Stimulated activated CD4-positive, alpha-beta T cell treated with anti-CD3 and anti-CD28 coated beads, Interleukin-15, amount 100 ng/mL, for 24 hours (primary cell): ENCODE data around the gene OR1E2.
"Not testable (repeated sequence)": the region's sequence is repeated elsewhere in the genome, so short reads cannot be mapped to it uniquely, and the experiment has no call there.

Experiments used
- DNase-seq: peaks from one replicate; pipeline ENCODE4 v3.0.0-alpha.2; 2020

Gene OR1E2

GRCh38 chr17:3433741-3434140, at the start of gene OR1E2:
OR1E2 (minus strand) TSS chr17:3433841; CDS start chr17:3433841, 0 bp downstream.
- DNase-seq = no peak

DNA sequence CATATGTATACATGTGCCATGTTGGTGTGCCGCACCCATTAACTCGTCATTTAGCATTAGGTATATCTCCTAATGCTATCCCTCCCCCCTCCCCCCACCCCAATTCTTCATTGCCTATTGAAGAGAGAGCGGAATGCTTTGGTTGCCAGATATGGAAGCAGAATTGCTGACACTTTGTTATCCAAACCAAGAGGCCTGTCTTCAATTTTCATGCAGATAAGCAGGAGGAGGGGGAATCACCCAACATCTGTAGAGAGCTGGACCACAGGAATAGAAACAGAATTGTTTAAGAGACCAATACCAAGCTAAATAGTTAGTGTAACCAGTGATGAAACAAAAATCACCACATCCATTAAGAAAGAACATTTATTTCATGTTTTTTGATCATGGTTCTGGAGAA, 49.2 kb upstream of the OR1E2 start:
- no peak for DNase-seq

- DNase-seq = no peak
Measured at GRCh38 chr17:3479988-3480387, 46.3 kb upstream of the OR1E2 start.

- DNase-seq = no peak
Measured at GRCh38 chr17:3475812-3476610, 42.4 kb upstream of the OR1E2 start, which contains the start of gene ASPA. ASPA (plus strand) TSS chr17:3475997; CDS start chr17:3476160, 163 bp downstream.

DNA sequence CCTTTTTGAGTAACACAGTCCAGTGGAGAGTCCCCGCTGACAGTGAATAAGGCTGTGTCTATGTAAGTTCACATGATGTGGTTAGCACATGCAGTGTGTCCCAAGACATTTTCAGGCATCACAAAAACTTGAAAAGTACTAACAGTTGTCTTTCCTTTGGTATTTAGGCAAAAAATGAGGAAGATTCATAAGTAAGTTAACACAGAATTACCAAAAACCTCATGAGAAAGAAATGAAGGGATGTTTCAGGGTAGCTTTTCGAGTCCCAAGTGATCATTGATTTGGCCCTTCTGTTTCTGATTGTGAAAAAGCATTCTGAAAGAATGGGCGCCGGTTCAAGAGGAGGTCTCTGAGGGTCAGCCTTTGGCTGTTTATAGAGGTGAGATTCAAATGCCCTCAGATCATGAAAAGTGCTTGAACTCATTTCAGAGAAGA, 41.6 kb upstream of the OR1E2 start:
- DNase-seq = no peak

DNA sequence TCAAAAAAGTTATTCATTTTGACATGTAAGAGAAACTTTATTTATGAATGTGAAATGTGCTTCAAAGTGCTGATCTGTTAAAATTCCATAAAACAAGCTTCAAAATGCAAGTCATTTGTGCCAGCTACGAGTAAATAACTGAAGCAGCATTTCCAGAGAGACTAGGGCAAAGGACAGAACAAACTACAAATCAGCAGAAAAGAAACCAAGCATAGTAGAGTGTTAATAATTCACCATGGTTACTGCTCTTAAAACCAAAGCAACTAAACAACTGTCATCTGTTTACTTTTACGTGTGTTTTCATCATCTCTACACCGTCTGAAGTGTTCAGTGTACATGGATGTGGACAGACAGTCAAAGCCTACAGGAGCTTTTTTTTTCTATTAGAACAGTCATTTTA, 40.6 kb upstream of the OR1E2 start:
- DNase-seq = no peak

GRCh38 chr17:3472137-3472536, 38.5 kb upstream of the OR1E2 start:
- no peak for DNase-seq

GRCh38 chr17:3471599-3471998, 38.0 kb upstream of the OR1E2 start, which contains the start of gene SPATA22:
SPATA22 (minus strand) TSS chr17:3471819; CDS start chr17:3469325, 2,494 bp downstream.
- no peak for DNase-seq

DNA sequence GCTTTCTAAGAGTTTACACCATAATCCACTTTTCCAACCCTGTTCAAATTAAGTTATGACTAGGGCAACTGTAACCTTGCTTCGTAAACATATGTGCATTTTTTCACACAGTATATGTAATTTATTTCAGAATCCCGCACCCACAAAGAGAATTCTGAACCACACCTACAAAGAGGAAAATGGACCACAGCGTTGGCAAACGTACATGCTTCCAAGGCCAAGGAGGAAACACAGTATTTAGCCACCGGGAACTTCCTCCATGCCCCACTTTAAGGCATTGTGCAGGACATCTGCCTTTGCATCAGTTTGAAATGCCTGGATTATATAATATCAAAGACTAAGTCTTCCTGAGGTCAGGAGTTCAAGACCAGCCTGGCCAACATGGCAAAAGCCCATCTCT, 35.9 kb upstream of the OR1E2 start:
- DNase-seq = no peak

GRCh38 chr17:3466355-3466754, 32.7 kb upstream of the OR1E2 start:
- DNase-seq = not testable (repeated sequence)

DNA sequence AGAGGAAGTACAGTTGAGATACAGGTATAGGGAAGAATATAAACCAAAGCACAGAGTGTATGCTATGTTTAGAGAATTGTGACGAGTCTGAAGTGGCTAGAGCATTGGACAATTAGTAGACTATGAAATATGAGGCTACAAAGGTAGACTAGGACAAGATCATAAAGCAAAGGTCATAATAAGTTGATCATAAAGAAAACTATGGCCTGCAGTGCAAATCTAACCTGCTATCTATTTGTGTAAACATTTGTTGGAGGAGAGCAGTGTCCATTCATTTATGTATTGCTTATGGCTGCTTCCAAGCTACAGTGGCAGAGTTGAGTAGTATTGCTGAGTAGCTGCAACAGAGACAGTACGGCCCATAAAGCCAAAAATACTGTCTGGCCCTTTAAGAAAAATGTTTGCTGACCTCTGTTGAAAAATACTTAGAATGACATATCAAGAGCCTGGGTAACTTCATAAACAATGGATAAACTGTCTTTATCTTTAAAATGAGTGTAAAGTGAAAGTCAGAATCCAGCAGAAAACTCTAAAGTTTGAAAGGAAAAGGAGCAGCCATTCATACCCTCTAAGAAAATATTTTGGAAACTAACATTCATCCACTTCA, 14.5 kb upstream of the OR1E2 start:
- no peak for DNase-seq

DNA sequence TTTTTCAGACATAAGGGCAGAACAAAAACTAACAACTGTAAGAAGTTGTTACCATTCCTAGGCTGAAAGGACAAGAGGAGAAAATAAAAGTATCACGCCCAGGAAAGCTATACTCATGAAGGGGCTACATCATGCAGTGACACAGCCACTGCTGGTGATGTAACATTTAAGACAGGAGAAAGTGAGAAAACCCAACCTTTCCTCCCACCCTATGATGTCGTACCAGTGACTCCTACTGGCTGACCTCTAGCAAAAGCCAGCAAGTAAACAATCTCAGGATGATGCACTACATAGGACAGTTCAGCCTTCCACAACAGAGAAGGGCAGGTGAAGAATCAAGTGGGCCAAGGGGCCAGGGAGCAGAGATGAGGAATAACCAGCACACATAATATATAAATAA, 14.0 kb upstream of the OR1E2 start:
- DNase-seq = no peak

DNA sequence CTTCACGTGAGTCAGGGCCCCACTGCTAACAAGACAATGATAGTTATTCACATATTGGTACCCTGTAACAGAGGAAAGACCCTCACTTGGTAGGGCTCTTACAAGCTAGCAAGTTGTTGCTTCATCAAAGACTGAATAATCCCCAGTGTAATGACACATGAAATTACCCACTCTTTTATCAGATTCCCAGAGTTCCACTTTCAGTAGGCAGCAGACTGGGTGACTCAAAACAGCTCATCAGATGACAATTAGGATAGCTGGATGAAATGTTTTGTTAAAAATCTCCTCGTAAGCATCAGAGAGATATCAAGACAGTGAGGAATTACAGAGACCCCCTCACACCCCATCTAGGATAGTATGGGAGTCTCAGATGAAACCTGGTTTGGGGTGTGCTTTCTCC, 6.8 kb upstream of the OR1E2 start:
- no peak for DNase-seq

- DNase-seq = no peak
Measured at GRCh38 chr17:3438368-3438767, 4.7 kb upstream of the OR1E2 start.

DNA sequence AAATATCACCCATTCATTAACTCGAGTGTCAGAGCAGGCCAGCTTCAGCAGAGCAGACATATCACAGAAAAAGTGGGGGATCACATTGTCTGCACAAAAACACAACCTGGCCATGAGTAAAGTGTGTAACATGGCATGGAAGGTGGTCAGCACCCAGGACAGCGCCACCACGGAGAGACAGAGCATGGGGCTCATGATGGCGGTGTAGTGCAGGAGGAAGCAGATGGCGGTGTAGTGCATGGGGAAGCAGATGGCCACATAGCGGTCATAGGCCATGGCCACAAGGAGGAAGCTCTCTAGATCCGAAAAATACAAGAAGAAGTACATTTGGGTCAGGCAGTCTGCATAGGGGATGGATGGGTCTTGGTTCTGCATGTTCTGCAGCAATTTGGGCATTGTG, 426 bp downstream of the OR1E2 start:
- peak; percentile 24 for DNase-seq

GRCh38 chr17:3418222-3418621, 15.4 kb downstream of the OR1E2 start:
- DNase-seq = no peak

DNA sequence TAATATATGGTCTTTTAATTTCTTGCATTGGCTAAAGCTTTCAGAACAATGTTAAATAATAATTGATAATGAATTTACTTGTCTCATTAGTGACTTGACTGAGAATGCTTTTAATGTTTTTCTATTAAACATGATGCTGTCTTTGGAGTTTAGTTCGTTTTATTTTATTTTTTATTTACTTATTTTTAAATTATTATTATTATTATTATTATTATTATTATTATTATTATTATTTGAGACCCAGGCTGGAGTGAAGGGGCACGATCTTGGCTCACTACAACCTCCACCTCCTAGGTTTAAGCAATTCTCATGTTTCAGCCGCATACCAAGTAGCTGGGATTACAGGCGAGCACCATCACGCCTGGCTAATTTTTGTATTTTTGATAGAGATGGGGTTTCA, 18.0 kb downstream of the OR1E2 start:
- no peak for DNase-seq

- not testable (repeated sequence) for DNase-seq
Measured at GRCh38 chr17:3412216-3412615, 21.4 kb downstream of the OR1E2 start.

DNA sequence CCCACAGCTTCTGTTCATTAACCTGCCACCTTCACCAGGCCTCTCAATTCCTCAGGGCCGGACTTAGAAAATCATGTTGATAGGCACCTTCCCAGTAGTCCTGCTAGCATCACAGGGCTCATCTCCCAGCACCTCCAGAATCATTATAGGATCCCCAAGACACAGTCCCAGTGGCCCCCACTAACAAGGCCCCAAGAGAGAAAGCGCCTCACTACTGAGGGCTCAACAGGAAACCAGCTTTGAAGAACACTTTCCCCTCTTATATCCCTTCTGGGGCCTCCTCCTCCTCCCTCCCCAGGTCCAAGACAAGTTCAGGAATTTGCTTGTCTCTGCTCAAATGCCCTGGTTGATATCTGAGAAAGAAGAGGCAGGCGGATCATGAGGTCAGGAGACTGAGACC, 22.6 kb downstream of the OR1E2 start, which contains the start of gene OR3A3:
Gene OR3A3, plus strand, starts transcription at position 301 of the 400 bp plus-strand sequence.
- DNase-seq = no peak

DNA sequence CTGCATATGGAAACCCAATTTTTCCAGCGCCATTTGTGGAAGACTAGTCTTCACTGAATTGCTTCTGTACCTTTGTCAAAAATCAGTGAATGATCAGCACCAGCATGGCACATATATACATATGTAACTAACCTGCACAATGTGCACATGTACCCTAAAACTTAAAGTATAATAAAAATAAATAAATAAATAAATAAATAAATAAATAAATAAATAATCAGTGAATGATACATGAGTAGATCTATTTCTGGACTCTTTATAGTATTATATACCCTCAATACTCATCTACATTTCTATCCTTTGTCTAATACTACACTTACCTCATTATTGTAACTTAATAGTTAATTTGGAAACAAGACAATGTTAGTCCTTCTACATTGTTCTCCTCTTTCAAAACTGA, 29.8 kb downstream of the OR1E2 start:
- not testable (repeated sequence) for DNase-seq

DNA sequence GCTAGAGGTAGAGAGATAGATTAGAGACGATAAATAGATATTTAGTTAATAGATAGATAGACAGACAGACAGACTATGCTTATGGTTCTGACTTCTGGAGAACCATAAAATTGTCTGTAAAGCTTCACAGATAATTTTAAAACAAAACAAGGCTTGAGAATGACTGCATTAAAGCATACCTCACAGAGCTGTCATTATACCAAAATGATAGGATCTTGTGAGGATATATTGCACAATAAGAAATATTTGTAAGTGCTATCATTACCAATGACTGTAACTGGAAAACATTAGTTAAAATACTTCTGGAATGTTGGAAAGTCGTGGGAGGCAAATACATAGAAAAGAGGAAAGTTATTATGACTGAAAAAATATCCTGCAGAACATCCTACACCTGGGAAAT, 31.9 kb downstream of the OR1E2 start:
- no peak for DNase-seq

- no peak for DNase-seq
Measured at GRCh38 chr17:3400055-3400454, 33.6 kb downstream of the OR1E2 start.

DNA sequence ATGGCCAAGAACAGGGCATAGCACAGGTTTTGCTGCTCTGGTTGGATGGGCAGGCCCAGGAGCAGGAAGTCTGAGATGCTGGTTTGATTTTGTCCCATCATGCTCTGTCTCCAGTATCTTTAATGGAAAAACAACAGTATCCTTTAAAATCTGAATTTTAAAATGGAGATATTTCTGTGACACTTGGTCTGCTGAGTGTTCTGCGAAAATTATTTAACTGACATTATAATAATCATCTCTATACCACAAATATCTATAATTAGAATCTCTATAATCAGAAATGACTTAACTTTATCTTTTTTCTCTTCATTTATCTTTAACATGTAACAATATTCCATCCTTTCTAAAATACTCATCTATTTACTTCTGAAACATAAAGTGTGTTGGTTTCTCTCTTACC, 35.3 kb downstream of the OR1E2 start, which contains the start of gene OR1E1:
Gene OR1E1, minus strand, starts transcription at position 101 of the 400 bp plus-strand sequence. Its CDS starts 0 bp downstream, at position 101.
- no peak for DNase-seq

DNA sequence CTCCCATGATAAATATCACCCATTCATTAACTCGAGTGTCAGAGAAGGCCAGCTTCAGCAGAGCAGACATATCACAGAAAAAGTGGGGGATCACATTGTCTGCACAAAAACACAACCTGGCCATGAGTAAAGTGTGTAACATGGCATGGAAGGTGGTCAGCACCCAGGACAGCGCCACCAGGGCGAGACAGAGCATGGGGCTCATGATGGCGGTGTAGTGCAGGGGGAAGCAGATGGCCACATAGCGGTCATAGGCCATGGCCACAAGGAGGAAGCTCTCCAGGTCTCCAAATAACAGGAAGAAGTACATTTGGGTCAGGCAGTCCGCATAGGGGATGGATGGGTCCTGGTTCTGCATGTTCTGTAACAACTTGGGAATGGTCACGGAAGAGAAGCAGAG, 35.8 kb downstream of the OR1E2 start:
- not testable (repeated sequence) for DNase-seq
